IMR-90 (cell line): Measurements from ENCODE around the gene MACF1. TPM values are rescaled to one million over a fixed set of nuclear protein-coding genes. Genes with fewer than 3 reads are reported as not detected.
A peak's percentile ranks its signal among the peaks of the same experiment; 100 is the strongest.

Experiments used
- ATAC-seq: fragments of 200-7000 bp; cut with Tn5 transposase; 2 replicates; pipeline ENCODE4 v1.9.1; 2020; ENCODE audit warnings: low read depth, mild to moderate bottlenecking, moderate library complexity
- BruUV-seq: library from RNA; stranded (reverse); fragments of 400-500 nt; replicated peaks from 2 replicates; lab custom pipeline; 2021; lab: Mats Ljungman, UMichigan
- CTCF ChIA-PET: fragments of 300-600 bp; formaldehyde crosslinking; extraction: SDS; loops from one replicate; lab custom pipeline; 2021; ENCODE audit warnings: antibody characterized with exemption; lab: Yijun Ruan, JAX
- POLR2A ChIA-PET: fragments of 300-600 bp; sonication (Branson Sonifier 250); formaldehyde crosslinking; loops from one replicate; lab custom pipeline; 2022; ENCODE audit warnings: antibody characterized with exemption; ENCODE audit not compliant: unreplicated experiment; lab: Charles Lee
- DNase-seq: peaks from one replicate; pipeline ENCODE4 v3.0.0; 2013
- H2AFZ ChIP-seq: replicated peaks from 2 replicates; pipeline ENCODE3; 2013; ENCODE audit warnings: low read length, mild to moderate bottlenecking; ENCODE audit not compliant: poor library complexity
- H2AK5ac ChIP-seq: 2 replicates; pipeline ENCODE4 v1.6.1; 2013; ENCODE audit warnings: low read depth, low read length, inconsistent platforms
- H2AK9ac ChIP-seq: replicated peaks from 2 replicates; pipeline ENCODE3; 2013; ENCODE audit warnings: mild to moderate bottlenecking, low read depth, low read length, moderate library complexity; ENCODE audit not compliant: poor library complexity
- H2BK120ac ChIP-seq: 2 replicates; pipeline ENCODE4 v1.6.1; 2013; ENCODE audit warnings: low read depth, low read length, inconsistent platforms
- H2BK15ac ChIP-seq: 3 replicates; pipeline ENCODE4 v1.6.1; 2013; ENCODE audit warnings: low read depth, low read length, inconsistent platforms
- H2BK20ac ChIP-seq: 2 replicates; pipeline ENCODE4 v1.6.1; 2013; ENCODE audit warnings: low read depth, mild to moderate bottlenecking, inconsistent platforms, low read length, moderate library complexity
- H2BK5ac ChIP-seq: 2 replicates; pipeline ENCODE4 v1.6.1; 2013; ENCODE audit warnings: mild to moderate bottlenecking, low read depth, low read length, inconsistent platforms; ENCODE audit not compliant: poor library complexity, severe bottlenecking
- H3K14ac ChIP-seq: replicated peaks from 2 replicates; pipeline ENCODE4 v1.6.1; 2013; ENCODE audit warnings: low read depth, low read length, inconsistent platforms
- H3K18ac ChIP-seq: 2 replicates; pipeline ENCODE4 v1.6.1; 2013; ENCODE audit warnings: low read depth, low read length, control low read depth
- H3K23ac ChIP-seq: 2 replicates; pipeline ENCODE4 v1.6.1; 2013; ENCODE audit warnings: low read depth, low read length, inconsistent platforms
- H3K27ac ChIP-seq: 2 replicates; pipeline ENCODE4 v1.5.1; 2013; ENCODE audit warnings: mild to moderate bottlenecking, control low read depth, low read length; ENCODE audit not compliant: insufficient read depth
- H3K27me3 ChIP-seq: 2 replicates; pipeline ENCODE4 v1.6.1; 2013; ENCODE audit warnings: low read length; ENCODE audit not compliant: control insufficient read depth, insufficient read depth
- H3K36me3 ChIP-seq: 2 replicates; pipeline ENCODE4 v1.6.1; 2013; ENCODE audit warnings: low read length, mixed read lengths; ENCODE audit not compliant: control insufficient read depth, insufficient read depth
- H3K4ac ChIP-seq: 2 replicates; pipeline ENCODE4 v1.6.1; 2013; ENCODE audit warnings: low read depth, low read length, inconsistent platforms
- H3K4me1 ChIP-seq: 2 replicates; pipeline ENCODE4 v1.6.1; 2013; ENCODE audit warnings: low read length, mixed read lengths; ENCODE audit not compliant: control insufficient read depth, insufficient read depth
- H3K4me2 ChIP-seq: 2 replicates; pipeline ENCODE4 v1.6.1; 2013; ENCODE audit warnings: low read depth, mild to moderate bottlenecking, control low read depth, low read length, moderate library complexity
- H3K4me3 ChIP-seq: 2 replicates; pipeline ENCODE4 v1.5.1; 2013; ENCODE audit warnings: low read depth, mild to moderate bottlenecking, control low read depth, low read length, moderate library complexity; ENCODE audit not compliant: insufficient read depth
- H3K56ac ChIP-seq: 2 replicates; pipeline ENCODE4 v1.6.1; 2013; ENCODE audit warnings: low read length, inconsistent platforms; ENCODE audit not compliant: insufficient read depth; ENCODE audit errors: extremely low read depth
- H3K79me1 ChIP-seq, 2 experiments: 2 replicates each; pipeline ENCODE4 v1.6.1; 2013; ENCODE audit warnings: low read length in 2 of 2, inconsistent platforms in 1 of 2, low read depth in 1 of 2
- H3K9ac ChIP-seq: 2 replicates; pipeline ENCODE4 v1.6.1; 2013; ENCODE audit warnings: low read depth, low read length, control low read depth
- H3K9me1 ChIP-seq: 2 replicates; pipeline ENCODE4 v1.6.1; 2013; ENCODE audit warnings: low read length, inconsistent platforms; ENCODE audit not compliant: insufficient read depth
- H3K9me3 ChIP-seq: 2 replicates; pipeline ENCODE4 v1.6.1; 2013; ENCODE audit warnings: low read length; ENCODE audit not compliant: control insufficient read depth, insufficient read depth
- H4K20me1 ChIP-seq: 2 replicates; pipeline ENCODE4 v1.6.1; 2013; ENCODE audit warnings: low read length, inconsistent platforms; ENCODE audit not compliant: insufficient read depth
- H4K5ac ChIP-seq: 2 replicates; pipeline ENCODE4 v1.6.1; 2013; ENCODE audit warnings: mild to moderate bottlenecking, low read depth, low read length, control low read depth
- H4K8ac ChIP-seq, 2 experiments: 2 replicates each; pipeline ENCODE4 v1.6.1; 2013; ENCODE audit warnings: low read depth in 2 of 2, low read length in 2 of 2, control low read depth in 1 of 2, inconsistent platforms in 1 of 2
- H4K91ac ChIP-seq: 2 replicates; pipeline ENCODE4 v1.6.1; 2013; ENCODE audit warnings: low read depth, low read length, inconsistent platforms; ENCODE audit not compliant: insufficient read depth
- CEBPB ChIP-seq: IDR thresholded peaks from 2 replicates; pipeline ENCODE4 v1.6.1; 2012; ENCODE audit warnings: low read depth, low read length, improper control_type of control experiment
- FOS ChIP-seq: fragments of 150-350 bp; IDR thresholded peaks from 2 replicates; pipeline ENCODE4 v1.6.1; 2016; ENCODE audit warnings: low read depth, low read length
- NFE2L2 ChIP-seq: fragments of 150-350 bp; IDR thresholded peaks from 2 replicates; pipeline ENCODE4 v1.6.1; 2016; ENCODE audit warnings: low read depth, mild to moderate bottlenecking, low read length
- RFX5 ChIP-seq: IDR thresholded peaks from 2 replicates; pipeline ENCODE4 v1.8.0; 2012; ENCODE audit warnings: low read depth, mild to moderate bottlenecking, low read length, moderate library complexity
- WGBS, 2 experiments: methylation state at CpG; one replicate each; pipeline versions ENCODE4 v1.1.5 to v1.1.7; 2013; ENCODE audit warnings: missing lambda C conversion rate in 2 of 2; ENCODE audit not compliant: insufficient read length in 1 of 2; ENCODE audit errors: extremely low coverage in 2 of 2; 5-methylcytosine and 5-hydroxymethylcytosine counted together
- dilution Hi-C: fragments of 300-500 bp; cut with HindIII; formaldehyde crosslinking; loops from one replicate; pipeline ENCODE4 v1.14.3; 2018; ENCODE audit warnings: low sequenced_read_pairs; ENCODE audit not compliant: unreplicated experiment
- in situ Hi-C: fragments of 300-500 bp; cut with MboI; formaldehyde crosslinking; loops from 3 replicates; pipeline ENCODE4 v1.14.3; 2019; ENCODE audit warnings: low sequenced_read_pairs, inconsistent platforms, mixed read lengths
- intact Hi-C: fragments of 100-400 bp; cut with micrococcal nuclease; formaldehyde crosslinking; loops from 2 replicates; pipeline ENCODE4 v1.10.0; 2022
- polyA plus RNA-seq, 3 experiments: library from polyadenylated mRNA; depleted of rRNA; stranded (reverse); fragments of >200 nt; gene quantifications; 2 replicates each; pipeline ENCODE4 v1.2.3, GENCODE V29; 2012; ENCODE audit warnings: low replicate concordance in 1 of 3
- total RNA-seq: library from RNA; depleted of rRNA; stranded (reverse); fragments of >200 nt; gene quantifications from 2 replicates; pipeline ENCODE4 v1.2.3, GENCODE V29; 2012

Gene MACF1
- total and polyA plus RNA-seq, 2 of the 4 experiments (the other 2 are of a cell fraction), result 67.6 to 369 TPM

DNA sequence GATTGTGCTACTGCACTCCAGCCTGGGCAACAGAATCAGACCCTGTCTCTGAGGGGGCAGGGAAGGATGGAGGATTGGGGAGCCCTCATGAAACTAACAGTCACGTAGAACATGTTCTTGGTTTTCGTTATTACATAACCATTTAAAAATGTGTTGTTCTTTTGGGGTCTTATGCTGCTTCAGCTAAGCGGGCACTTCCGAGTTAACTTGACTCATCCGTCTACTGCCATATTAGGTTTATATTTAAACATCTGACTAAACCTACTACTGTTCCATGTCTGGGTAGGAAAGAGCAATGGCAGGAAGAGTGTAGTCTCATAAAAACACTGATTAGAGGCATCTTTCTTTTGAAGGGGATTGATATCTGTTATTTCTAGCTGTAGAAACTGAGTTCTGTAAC lies 227.4 kb downstream of the MACF1 start:
- Histone ChIP-seq H3K9ac (no peak overlapping the region), H3K9me3 (no peaks in the 10 kb centered on the region), H3K56ac (no peak overlapping the region), H2AK5ac (no peak overlapping the region), H3K4me1 (peaks cover 10% of the 10 kb centered on the region), H4K20me1 (peaks cover 6% of the 10 kb centered on the region; the same call in 1 of the 2 replicates), H4K8ac (0 out of 4 replicates have a peak overlapping the region, but pooled peaks of 1 of the 2 experiments have one; percentile 12), H3K27me3 (no peaks in the 10 kb centered on the region), H2AFZ (no peak overlapping the region), H3K4me3 (no peak overlapping the region), H3K4ac (no peak overlapping the region), H3K27ac (peak overlapping the region; percentile 41), H2BK15ac (no peak overlapping the region), H3K36me3 (peaks cover 36% of the 10 kb centered on the region), H3K18ac (peak overlapping the region; percentile 1; the same call in 1 of the 2 replicates), H4K5ac (no peak overlapping the region), H2BK20ac (no peak overlapping the region), H2BK120ac (no peak overlapping the region), H3K23ac (no peak overlapping the region), H3K79me1 (peaks cover 20 to 48% of the 10 kb centered on the region in 2 experiments), H4K91ac (peak overlapping the region; percentile 35; the same call in 1 of the 2 replicates), H2BK5ac (peak overlapping the region; percentile 78), H2AK9ac (no peak overlapping the region), H3K9me1 (peaks cover 6% of the 10 kb centered on the region; the same call in 1 of the 2 replicates), H3K14ac (0 out of 2 replicates have a peak overlapping the region, but pooled peaks have one; percentile 27), H3K4me2 (no peak overlapping the region; the same call in 1 of the 2 replicates)
- dilution Hi-C loops, result no loop called here
- 0 out of 2 replicates have a peak, but pooled peaks have one; percentile 2 for TF ChIP-seq CEBPB
- TF ChIP-seq FOS, result peak; percentile 35; the same call in 1 of the 2 replicates
- TF ChIP-seq NFE2L2, result no peak
- 0 out of 2 replicates have a peak, but pooled peaks have one; percentile 51 for TF ChIP-seq RFX5
- intact Hi-C loops, result no loop called here
- CTCF ChIA-PET, result interaction anchor here (1.6 to 1.9 kb wide), 3 partner anchors 13 to 107 kb away, joined by 4 to 8 read pairs (median 5); no protein-coding TSS in a partner anchor
- in situ Hi-C loops, result no loop called here
- peak; percentile 83 for ATAC-seq
- DNase-seq, result peak; percentile 77
- POLR2A ChIA-PET, result no interaction called here
- BruUV-seq, result no TSS peak
- WGBS, 2 experiments, result no CpG with 5 or more reads among the region's 5 CpGs
